ENCODE results near the gene ODAPH. TPM values are rescaled to one million over a fixed set of nuclear protein-coding genes. Genes with fewer than 3 reads are reported as not detected.
"Not testable (repeated sequence)": the region's sequence is repeated elsewhere in the genome, so short reads cannot be mapped to it uniquely, and the experiment has no call there.

Gene ODAPH
- total RNA-seq, 1 donor from 2014 or later = not detected

DNA sequence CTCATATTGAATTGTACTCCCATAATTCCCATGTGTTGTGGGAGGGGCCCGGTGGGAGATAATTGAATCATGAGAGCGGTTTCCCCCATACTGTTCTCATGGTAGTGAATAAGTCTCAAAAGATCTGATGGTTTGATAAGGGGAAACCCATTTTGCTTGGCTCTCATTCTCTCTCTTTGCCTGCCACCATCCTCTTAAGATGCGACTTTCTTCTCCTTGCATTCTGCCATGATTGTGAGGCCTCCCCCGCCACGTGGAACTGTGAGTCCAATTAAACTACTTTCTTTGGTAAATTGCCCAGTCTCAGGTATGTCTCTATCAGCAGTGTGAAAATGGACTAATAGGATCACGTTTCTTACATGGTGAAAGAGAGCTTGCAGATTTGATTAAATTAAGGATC, 18.6 kb upstream of the ODAPH start:
- ATAC-seq; intact Hi-C loops (cut with micrococcal nuclease); DNase-seq: not testable (repeated sequence)

DNA sequence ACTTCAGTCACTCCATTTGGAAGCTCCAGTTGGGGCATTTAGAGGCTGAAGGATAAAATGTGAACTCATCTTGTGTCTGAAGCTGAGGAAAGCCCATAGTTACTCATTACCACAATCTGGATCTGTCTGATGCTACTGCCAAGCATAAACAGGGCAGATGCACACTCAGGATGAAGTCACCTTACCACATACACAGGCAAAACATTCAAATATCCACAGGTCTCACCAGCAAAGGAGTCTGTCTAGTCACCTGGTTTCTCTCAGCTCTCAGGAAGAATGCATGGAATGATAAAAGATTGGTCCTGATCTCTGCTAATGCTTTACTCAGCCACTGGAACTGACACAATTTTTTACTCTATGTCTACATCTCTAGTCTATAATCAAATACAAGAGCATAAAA, 13.0 kb upstream of the ODAPH start:
- intact Hi-C loops (cut with micrococcal nuclease) = no loop called here
- ATAC-seq (no peak), DNase-seq (no peak)

DNA sequence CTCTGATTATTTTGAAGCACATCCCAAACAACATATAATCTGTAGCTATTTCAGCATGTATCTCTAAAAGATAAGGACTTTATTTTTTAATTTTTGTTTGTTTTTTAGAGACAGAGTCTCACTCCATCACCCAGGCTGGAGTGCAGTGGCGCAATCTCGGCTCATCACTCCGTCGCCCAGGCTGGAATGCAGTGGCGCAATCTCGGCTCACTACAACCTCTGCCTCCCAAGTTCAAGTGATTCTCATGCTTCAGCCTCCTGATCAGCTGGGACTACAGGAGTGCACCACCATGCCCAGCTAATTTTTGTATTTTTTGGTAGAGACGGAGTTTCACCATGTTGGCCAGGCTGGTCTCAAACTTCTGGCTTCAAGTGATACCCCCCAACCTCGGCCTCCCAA, 11.6 kb upstream of the ODAPH start:
- ATAC-seq; DNase-seq; intact Hi-C loops (cut with micrococcal nuclease): not testable (repeated sequence)

DNA sequence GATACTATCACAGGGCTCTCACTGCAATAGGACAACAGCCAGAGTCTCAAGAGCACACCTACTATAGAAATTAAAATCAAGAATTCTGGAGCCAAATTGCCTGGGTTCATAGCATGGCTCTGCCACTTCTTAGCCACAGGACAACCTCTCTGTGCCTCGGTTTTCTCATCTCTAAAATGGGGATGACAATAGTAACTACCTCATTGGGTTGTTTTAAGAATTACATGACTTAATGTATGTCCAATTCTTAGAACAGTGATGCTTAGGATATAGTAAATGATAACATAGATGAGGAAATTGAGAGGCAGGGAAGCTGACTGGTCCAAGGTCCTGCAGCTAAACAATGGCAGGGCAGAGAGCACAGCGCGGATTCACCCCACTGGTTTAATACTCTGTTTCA, 11.0 kb upstream of the ODAPH start:
- intact Hi-C loops (cut with micrococcal nuclease) = no loop called here
- ATAC-seq (no peak), DNase-seq (no peak)

DNA sequence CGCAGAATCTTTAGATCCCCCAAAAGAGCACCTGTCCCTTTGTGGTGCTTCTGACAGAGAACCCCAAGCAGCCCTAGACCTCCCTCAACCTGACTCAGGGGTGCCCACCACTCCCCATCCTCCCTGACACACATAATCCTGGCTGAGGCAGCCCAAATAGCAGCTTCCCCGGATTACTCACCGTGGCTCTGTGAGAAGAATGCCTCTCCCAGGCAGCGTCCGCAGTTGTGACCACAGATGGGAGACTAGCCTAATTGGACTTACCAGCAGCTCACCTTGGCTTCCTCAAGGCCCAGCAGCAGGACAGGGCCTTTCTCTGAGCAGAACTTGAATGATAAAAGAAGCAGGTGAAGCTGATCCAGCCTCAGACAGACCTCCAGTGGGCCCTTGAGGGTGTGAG, 10.3 kb upstream of the ODAPH start:
- intact Hi-C loops (cut with micrococcal nuclease) = no loop called here
- no peak for DNase-seq
- ATAC-seq = no peak

DNA sequence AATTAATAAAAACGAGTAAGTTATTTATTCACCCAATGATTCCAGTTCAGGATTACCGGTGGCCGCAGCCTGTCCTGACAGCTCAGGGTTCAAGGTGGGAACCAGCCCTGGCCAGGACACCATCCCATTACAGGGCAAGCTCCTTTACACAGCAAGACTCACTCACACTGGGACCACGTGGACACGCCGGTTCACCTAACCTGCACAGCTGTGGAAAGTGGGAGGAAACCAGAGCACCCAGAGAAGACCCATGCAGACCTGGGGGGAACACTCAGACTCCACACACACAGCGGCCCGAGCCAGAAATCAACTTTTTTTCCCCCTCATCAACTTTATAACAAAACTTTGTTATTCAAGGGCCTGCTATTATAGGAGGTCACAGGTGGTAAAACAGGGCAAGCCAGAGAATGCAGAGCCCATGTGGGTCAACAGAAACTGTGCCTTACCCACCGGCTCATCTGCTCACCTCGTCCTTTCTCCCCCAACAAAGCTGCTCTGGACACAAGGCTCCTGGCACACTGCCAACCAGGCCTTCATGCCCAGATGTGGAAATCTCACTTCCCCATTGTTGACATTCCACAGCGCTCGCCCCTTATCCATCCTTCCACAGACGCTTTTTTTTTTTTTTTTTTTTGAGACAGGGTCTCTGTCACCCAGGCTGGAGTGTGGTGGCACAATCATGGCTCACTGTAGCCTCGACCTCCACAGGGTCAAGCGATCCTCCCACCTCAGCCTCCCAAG, 8.0 kb upstream of the ODAPH start:
- intact Hi-C loops (cut with micrococcal nuclease) = no loop called here
- no peak for ATAC-seq
- peak; percentile 71 for DNase-seq

DNA sequence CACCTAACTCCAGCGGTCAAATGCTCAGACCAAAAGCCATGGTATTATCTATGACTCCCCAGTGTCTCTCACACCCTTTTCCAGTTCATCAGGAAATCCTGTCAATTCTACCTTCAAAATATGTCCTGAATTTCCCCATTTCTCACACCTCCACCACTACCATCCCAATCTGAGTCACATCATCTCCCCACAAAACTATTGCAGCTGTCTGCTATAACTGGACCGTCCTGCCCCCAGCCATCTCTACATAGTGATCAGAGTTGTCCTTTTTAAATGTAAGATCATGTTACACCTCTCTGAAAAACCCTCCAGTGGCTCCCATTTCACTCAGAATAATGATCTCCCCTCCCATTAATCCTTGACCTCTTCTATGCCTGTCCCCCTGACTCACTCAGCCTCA, 6.8 kb upstream of the ODAPH start:
- no peak for ATAC-seq
- DNase-seq = no peak
- intact Hi-C loops (cut with micrococcal nuclease) = no loop called here

DNA sequence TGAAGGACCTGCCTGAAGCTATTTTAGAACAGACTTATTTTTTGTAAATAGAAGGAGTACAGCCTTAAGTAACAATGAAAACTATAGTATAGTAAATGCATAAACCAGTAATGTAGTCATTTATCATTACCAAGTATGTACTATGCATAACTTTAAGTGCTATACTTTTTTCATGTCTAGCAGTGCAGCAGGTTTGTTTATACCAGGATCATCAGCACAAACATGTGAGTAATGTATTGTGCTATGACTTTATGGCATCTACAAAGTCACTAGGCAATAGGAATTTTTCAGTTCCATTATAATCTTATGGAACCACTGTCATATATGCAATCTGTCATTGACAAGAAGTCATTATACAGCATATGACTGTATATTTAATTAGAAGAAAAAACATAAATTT, 3.4 kb upstream of the ODAPH start:
- ATAC-seq (no peak), DNase-seq (no peak)
- intact Hi-C loops (cut with micrococcal nuclease) = no loop called here

DNA sequence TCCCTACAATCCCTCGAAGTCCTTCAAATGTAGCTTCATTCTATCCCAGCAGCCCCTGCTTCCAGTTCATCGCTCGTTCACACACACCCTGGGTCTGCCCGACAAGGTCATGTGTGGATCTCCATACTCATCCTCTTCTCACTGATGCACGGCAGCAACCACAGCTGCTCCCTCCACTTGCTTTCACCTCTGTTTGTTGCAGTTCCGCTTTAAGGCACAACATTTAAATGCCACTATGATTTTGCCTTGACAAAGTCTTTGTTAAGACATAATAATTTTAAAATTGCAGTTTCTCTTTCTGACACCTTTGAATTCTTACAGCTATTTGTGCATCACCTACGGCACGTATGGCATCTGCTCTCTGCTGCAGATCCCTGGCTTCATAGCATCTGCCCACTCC, 1.8 kb downstream of the ODAPH start:
- ATAC-seq = no peak
- intact Hi-C loops (cut with micrococcal nuclease) = no loop called here
- no peak for DNase-seq

DNA sequence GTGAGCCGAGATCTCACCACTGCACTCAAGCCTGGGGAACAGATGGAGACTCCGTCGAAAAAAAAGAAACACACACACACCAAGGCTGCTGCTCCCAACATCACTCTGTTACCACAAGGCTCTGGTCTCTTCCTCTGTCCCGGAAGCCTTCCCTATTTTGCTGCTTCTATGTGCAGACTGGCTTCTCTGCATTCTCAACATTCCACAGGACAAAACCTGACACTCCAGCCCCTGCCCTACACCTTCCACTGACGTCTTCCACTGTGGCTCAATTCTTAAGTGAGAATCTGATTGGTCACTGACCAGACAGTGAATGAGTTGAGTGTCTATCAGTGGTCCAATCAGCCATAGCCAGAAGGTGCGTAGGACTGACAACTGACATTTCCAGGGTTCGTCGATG, 5.9 kb downstream of the ODAPH start:
- intact Hi-C loops (cut with micrococcal nuclease) = no loop called here
- ATAC-seq (no peak), DNase-seq (no peak)

DNA sequence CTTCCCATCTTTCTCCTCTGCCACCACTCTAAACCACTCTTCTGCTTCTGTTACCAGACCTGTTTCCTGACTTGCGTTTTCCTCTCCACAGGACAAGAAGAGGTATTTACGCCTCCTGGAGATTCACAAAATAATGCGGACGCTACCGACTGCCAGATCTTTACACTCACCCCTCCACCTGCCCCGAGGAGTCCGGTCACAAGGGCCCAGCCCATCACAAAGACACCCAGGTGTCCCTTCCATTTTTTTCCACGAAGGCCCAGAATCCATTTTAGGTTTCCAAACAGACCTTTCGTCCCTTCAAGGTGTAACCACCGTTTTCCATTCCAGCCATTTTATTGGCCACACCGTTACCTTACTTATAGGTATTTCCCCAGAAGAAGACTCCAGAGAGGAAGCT, 8.2 kb downstream of the ODAPH start:
- no peak for ATAC-seq
- intact Hi-C loops (cut with micrococcal nuclease) = no loop called here

DNA sequence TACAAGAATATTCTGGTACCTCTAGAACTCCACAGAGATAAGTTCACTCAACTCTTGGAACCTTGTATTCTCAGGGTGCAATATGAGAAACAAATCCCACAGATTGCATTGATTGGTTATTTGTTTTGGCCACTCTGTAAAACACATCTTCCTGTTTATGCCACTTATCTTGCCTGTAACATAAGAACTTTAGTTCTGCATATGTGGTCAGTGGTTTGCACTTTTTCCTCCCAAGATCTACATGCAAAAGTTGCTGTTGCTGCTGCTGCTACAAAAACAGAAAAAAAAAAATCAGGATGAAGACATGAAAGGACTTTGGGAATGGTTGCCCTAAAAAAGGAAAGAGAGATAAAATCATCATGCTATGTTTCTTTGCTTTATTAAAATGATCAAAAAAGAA, 9.6 kb downstream of the ODAPH start:
- no peak for DNase-seq
- no peak for ATAC-seq
- intact Hi-C loops (cut with micrococcal nuclease) = no loop called here

More for the DNA sequence above, 8.2 kb downstream of the ODAPH start:
- no peak for DNase-seq

DNA sequence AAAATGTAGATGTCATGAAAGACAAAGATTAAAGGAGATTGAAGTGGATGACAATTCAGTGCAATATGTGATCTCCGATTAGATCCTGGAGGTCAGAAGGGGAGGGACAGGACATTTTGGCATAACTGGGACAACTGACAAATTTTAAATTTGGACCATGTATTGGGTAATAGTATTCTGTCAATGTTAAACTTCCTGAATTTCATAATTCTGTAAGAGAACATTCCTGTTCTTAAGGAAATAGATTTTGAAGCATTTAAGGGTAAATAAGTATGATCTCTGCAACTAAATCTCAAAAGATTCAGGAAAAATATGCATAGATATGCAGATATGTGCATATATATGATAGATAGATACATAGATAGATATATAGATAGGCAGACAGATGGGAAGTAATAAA, 11.0 kb downstream of the ODAPH start:
- ATAC-seq (no peak), DNase-seq (no peak)
- intact Hi-C loops (cut with micrococcal nuclease) = no loop called here

DNA sequence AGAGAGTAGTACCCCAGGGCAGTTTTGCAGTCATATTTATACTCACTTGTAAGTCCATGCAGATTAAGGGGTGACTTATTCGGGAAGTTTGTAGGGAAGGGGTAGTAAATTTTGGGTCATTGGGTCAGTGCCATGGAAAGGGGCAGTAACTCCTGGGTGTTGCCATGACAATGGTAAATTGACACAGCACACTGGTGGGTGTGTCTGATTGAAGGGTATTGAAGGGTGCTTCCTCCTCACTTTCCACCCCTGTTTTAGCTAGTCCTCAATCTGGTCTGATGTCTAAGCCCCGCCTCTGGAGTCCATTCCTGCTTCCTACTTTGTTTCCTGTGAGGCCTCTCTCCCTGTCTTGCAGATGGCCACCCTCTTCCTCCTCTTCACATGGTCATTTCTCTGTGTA, 11.9 kb downstream of the ODAPH start:
- intact Hi-C loops (cut with micrococcal nuclease) = no loop called here
- DNase-seq (no peak), ATAC-seq (no peak)

DNA sequence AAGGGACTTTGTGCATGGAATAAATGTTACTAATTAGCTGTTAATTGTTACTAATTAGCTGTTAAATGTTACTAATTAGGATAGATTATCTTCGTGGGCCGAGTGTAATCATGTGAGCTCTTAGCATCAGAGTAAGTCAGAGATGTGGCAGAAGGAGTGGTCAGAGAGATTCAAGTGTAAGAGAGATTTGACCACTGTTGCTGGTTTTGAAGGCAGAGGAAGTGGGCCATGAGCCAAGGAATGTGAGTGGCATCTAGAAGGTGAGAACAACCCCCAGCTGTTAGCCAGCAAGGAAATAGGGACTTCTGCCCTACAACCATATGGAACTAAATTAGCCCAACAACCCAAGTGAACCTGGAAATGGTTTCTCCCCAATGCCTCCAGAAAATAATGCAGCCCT, 28.2 kb downstream of the ODAPH start:
- DNase-seq (no peak), ATAC-seq (no peak)
- intact Hi-C loops (cut with micrococcal nuclease) = no loop called here

DNA sequence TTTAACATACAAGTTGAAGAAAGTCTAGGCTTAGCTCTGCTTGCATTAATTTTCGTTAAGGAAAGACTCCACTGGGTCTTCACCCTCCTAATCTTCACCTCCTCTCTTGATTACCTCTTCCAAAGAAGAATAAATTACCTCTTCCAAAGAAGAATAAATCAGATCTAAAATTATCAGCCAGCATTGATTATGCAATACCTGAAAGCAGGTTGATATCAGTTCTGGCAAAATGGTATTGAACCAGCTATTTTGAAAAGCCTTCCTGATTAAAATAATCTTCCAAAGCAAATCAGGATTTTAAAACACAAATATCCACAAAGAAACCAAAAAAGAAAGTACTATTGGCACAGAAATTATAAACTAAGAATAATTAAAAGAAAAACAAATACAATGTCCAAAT, 37.5 kb downstream of the ODAPH start:
- ATAC-seq (no peak), DNase-seq (no peak)
- intact Hi-C loops (cut with micrococcal nuclease) = no loop called here

DNA sequence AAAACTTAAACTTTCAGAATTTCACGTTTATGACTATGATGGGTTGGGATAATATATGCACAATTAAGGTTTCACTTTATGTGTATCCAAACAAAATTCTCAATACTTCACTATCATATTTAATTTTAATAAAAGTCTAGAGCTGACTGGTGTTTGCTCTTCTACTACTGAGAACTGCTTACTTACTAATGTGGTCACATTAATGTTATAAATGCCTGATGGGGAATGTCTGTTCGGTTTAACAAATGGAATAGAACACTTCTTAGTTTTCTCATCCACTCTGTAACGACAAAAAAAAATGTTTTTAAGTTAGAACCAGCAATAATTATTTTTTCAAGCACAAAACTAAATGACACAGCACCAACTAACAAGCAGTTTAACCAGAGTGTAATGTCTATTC, 40.2 kb downstream of the ODAPH start:
- intact Hi-C loops (cut with micrococcal nuclease) = no loop called here
- no peak for DNase-seq
- ATAC-seq = no peak

DNA sequence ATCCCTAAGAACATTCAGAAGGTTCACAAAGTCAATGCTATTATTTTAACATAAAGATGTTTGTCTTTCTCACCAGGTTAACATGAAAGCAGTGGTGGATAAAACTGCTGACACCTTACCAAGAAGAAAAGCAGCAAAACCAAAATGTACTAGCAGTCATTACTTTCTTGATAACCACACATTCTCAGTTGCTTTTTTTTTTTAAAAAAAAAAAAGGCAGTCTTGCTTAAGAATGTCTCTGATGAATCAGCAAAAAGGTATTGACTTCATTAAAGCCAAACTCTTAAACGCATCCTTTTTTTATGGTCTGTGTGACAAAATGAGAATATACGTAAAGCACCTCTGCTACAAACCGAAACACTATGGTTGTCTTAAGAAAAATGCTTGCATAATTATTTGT, 42.5 kb downstream of the ODAPH start:
- intact Hi-C loops (cut with micrococcal nuclease) = no loop called here

DNA sequence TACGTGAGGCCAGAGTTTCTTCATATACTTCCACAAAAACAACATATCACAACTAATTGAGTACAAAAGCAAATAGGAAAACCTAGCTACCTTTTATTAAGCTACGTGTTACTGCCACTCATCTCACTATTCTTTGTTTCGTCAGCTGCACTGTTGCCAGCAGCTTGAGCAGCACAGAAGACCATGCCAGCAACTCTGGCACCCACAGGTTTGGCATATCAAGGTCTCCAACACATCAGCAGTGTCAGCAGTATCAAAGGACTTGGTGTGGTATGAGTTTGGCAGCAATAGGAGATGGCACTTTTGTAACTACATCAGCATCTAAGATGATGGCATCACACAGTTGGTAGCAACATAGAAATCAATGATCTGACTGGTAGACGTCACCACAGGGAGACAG, 43.8 kb downstream of the ODAPH start:
- DNase-seq = peak; percentile 34
- intact Hi-C loops (cut with micrococcal nuclease) = no loop called here
- ATAC-seq = peak; percentile 40

More for the DNA sequence above, 42.5 kb downstream of the ODAPH start:
- no peak for DNase-seq
- ATAC-seq = no peak

DNA sequence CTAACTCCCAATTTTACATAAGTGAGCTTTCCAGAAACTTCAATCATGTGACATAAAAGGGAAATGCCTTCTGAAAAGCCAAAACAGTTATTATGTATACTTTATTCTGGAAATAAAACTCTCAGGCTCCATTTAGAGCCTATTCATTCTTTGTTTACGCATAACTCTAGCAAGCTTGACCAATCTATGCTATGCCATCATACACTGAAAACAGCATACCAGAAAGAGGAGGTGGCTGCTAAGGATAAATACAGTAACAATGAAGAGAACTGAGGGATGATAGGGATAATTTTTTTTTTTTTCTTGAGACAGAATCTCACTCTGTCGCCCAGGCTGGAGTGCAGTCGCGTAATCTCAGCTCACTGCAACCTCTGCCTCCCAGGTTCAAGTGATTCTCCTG, 50.1 kb downstream of the ODAPH start:
- ATAC-seq = no peak
- no peak for DNase-seq
- intact Hi-C loops (cut with micrococcal nuclease) = no loop called here

DNA sequence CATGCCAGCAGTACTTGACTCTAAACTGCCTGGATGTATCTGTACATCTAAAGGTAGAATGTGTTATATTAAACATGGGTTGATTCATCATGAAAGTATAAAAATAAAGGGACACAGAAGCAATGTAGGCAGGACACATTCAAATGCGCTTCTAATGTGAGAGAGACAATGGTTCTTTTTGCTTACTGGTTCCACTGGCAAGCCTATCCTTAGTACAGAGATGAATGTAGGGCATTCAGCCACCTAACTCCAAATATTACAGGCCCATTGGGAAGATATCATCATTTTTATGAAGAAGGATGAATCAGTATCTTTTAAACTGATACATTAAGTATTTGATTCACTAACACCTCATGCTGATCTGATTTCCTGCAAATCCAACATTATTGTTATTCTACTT, 56.4 kb downstream of the ODAPH start:
- no peak for ATAC-seq
- DNase-seq = no peak
- intact Hi-C loops (cut with micrococcal nuclease) = no loop called here

Measured in left ventricle myocardium superior (tissue), 1 donor.